ENCODE results near the gene CRACDL. TPM values are rescaled to one million over a fixed set of nuclear protein-coding genes. Genes with fewer than 3 reads are reported as not detected.
"Not testable (repeated sequence)": the region's sequence is repeated elsewhere in the genome, so short reads cannot be mapped to it uniquely, and the experiment has no call there.

Gene CRACDL
- polyA plus RNA-seq, 1 donor, result 1.1 TPM

DNA sequence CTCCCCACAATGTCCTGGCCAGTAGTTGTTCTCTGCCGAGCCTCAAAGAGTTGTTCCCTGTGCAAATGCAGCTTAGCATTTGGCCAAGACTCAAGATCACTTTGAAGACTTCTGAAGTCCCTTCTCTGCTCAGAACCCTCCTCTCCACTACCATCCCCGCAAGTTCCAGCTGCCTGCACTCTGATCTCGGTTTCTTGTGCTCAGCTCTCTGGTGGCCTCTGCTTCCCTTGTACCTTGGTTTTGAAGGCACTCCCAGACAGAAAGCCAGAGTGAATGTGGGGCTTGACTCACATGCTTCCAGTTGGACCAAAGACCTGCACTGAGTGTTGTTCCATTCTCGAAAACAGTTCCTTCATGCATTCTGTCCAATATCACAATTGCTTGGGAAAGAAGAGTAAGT, 28.6 kb downstream of the CRACDL start:
- DNase-seq (ENCODE audit: low read depth), result no peak

DNA sequence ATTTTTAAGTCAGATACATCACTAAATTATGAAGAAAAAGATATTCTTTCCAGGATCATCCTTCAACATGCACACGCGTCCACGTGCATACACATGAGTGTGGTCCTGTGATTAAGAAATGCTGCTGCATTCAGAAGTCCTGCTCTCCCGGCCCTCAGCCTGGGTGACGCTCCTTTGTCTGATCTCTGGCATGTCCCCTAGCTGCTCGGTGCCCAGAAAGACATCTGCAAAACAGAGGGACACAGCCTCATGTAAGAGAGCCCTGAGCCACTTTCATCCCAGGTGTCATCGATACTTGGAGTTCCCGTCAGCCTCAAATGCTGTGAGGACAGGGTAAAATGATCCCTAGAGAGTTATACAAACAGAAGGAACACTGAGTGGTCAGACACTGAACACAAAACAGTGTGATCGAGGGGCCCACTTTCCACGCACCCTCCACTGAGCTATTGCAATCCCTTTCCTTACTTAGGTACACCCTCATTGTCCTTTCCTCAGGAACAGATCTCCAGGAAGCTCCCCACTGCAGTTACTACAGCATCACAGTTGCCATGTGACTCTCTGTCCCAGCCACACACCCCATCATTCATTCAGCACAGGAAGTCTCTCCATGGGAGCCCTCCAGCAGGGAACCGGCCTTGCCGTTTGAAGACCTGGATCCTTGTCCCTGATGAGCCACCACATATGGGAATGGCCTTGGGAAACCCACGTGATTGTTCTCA, 32.1 kb downstream of the CRACDL start:
- DNase-seq (ENCODE audit: low read depth), result no peak

DNA sequence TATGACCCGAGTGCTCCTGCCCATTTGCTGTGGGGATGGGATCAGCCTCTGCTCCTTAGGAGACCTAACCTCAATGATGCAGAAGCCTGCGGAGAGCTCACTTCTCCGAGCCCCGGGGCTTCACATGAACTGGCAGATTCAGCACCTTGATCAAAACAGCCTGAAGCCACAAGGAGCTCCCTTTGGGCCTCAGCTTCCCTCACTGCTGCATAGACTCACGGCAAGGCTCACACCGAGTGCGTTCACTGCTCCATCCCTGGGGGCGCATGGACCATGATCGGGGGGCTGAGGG, 33.0 kb downstream of the CRACDL start:
- DNase-seq (ENCODE audit: low read depth), result no peak

DNA sequence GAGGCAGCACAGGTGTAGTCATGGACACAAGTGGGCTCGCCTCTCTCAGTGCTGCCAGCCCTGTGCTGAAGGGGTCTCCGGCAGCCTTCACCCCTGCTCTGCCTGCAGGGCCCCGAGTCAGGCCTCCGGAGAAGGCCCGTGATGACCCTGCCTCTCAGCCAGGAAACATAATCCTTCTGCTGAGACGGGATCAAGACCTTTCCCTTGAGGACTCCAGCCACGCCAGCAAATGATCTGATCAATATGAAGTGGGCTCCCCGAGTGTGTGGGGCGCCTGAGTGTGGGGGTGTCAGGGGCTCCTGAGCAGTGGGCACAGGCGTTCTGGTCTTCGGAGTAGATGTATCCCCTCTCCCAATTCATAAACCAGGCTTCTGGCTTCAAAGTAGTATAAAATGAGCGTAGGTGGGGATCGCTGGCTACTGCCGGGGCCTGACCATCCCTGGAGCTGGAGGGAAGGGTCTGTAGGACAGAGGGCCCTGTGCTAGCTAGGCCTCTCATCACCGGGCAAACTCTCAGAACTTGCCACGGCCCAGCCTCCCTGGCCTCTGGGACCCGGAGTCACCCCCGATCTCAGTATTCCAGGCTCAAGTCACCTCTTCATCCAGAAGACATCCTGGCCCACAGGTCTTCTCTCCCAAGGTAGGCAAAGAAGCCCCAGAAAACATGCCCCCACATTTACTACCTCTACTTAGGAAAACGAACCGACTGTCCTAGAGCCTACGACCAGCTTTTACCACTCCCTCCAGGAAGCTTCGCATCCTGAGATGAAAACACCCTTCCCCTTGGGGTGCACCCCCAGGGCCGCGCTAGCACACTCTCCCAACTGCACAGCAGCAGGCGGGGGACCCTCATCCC, 33.6 kb downstream of the CRACDL start:
- DNase-seq (ENCODE audit: low read depth), result no peak

- DNase-seq (ENCODE audit: low read depth), result no peak
Observed at GRCh38 chr2:98901702-98902101, 34.3 kb downstream of the CRACDL start.

DNA sequence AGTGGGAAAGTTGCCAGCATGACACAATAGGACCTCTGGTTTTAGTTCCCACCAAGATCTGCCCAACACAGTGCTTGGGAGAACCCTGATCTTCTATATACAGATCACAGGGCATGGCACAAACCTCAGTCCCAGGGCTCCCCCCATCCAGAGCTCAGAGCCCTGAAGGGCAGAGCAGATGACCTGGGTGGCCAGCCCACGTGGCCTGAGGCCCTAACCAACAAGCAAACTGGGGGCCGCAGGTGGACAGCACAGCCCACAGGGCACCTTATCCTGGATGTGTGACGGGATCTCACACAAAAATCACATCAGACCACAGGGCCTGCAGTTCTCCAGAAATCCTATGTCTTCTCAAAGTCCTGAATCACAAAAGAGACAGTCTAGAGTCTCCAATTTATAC, 34.7 kb downstream of the CRACDL start:
- DNase-seq (ENCODE audit: low read depth), result no peak

- no peak for DNase-seq (ENCODE audit: low read depth)
Observed at GRCh38 chr2:98900721-98901120, 35.3 kb downstream of the CRACDL start.

DNA sequence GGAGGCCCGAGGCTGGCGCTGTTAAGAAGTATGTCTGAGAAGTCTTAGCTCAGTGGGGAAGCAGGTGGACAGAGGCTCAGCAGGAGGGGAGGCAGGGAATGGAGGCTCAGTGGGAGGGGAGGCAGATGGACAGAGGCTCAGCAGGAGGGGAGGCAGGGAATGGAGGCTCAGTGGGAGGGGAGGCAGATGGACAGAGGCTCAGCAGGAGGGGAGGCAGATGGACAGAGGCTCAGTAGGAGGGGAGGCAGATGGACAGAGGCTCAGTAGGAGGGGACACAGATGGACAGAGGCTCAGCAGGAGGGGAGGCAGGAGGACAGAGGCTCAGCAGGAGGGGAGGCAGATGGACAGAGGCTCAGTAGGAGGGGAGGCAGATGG, 36.3 kb downstream of the CRACDL start:
- not testable (repeated sequence) for DNase-seq (ENCODE audit: low read depth)

DNA sequence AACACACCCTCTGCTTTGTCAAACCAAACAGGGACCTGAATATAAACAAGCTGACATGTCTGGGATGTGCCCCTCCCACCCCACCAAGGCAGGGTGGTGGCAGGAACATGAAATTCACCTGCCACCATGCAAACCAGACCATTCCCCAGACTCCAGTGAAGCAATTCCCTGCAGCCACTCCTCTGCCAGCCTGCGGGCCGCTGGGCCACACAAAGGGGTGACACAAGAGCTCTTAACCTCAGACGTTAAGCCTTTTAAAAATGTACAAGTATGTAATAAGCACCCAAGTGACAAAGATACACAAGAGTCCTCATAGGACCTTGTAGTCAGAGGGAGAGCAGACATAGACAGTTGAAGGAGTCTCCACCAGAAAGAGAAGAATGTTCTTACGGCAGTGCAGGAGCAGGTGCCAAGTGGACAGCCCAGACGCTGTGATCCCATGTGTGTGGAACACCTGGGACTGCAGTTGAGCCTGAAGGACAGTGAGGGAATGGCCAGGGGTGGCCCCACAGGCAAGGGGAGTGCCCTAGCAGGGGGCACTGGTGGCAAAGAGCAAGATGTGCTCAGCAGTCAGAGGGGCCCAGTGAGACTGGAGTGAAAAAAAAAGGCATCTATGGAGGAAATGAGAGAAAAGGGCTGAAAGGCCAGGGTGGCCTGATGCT, 36.9 kb downstream of the CRACDL start:
- DNase-seq (ENCODE audit: low read depth), result no peak

DNA sequence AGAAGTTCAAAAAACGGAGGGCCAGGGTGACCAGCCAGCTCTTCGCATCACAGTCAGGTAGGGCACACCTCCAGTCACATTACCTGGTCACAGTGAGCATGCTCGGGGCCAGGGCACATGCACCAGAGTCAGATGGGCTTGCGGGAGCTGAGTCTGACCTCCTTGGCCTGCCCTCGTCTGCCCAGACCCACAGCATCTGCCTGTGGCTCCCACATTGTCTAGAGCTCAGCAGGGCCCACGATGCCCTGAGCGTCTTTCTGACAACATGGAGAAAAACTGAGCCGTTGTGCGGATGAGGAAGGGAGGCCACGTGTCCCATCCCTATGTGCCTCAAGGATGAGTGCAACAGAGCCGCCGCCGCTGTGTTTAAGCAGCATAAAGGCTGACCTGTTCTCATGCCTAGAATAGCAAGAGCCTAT, 37.6 kb downstream of the CRACDL start:
- DNase-seq (ENCODE audit: low read depth), result no peak

DNA sequence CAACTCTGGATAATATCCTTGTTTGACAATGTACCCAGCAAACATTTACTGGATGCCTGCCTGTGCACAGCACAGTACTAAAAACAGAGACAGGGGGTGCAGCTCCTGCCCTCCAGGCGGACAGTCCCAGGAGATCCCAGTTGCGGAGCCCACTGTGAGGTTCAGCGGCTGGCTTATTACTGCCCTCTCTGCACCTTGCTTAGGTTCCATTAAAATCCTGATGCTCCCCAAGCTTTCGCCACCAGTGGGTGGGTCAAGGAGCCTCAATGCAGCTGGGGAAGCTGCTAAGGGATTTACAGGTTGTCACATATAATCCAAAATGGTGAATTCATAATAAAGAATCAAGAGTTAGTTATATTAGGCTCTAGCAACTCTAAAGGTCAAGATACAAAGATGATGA, 38.3 kb downstream of the CRACDL start:
- DNase-seq (ENCODE audit: low read depth), result no peak

- no peak for DNase-seq (ENCODE audit: low read depth)
Observed at GRCh38 chr2:98896944-98897343, 39.1 kb downstream of the CRACDL start.

DNA sequence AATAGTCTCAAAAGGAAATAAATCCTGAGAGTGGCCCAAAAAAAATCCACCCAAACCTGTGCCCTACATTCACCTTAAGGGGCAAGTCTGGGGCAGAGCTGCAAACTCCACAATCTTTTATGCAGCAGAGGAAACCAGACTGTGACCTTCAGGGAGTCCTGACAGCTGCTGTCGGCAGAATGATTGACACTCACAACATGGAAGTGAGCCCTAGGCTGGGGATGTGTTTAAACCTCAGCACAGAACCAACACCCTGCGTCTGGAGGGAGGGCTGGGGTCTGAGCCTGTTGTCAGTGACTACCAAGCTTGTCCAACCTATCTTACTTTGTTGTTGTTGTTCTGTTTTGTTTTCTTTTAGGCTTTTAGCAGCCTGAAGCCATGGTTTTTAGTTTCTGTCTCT, 39.6 kb downstream of the CRACDL start:
- DNase-seq (ENCODE audit: low read depth), result no peak

DNA sequence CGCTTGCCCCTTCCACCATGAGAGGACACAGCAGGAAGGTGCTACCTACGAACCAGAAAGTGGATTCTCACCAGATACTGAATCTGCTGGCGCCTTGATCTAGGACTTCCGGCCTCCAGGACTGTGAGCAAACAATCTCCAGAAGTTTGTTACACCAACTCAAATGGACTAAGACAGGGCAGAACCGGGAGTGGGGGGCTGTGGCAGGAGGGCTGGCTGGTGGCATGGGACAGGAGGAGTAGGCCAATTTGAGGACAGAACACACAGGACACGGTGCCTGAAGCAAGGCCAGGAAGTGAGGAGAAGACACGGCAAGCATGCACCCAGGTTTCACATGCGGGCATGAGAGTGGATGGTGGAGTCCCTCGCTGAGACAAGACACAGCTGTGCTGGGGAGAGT, 40.1 kb downstream of the CRACDL start:
- no peak for DNase-seq (ENCODE audit: low read depth)

DNA sequence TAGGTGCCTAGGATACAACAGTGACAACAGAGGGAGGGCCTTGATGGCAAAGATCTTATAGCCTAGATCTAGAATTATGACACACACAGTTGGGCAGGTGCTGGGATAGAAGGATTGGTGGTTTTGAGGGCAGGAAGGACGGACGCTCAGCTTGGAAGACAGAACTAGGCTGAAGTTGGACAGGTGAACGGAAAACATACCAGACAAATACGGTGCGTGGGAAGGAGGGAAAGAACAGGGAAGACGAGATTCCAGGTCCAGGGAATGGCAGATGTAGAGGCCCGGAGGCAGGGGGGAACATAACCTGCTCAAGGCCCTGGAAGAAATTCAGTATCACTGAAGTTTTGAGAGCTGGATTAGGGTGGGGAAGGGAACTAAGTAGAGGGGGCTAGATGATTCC, 40.8 kb downstream of the CRACDL start:
- DNase-seq (ENCODE audit: low read depth), result no peak

GRCh38 chr2:98894331-98895000, 41.6 kb downstream of the CRACDL start:
- DNase-seq (ENCODE audit: low read depth), result no peak

GRCh38 chr2:98893911-98894321, 42.1 kb downstream of the CRACDL start:
- DNase-seq (ENCODE audit: low read depth), result no peak

GRCh38 chr2:98892871-98893270, 43.2 kb downstream of the CRACDL start:
- no peak for DNase-seq (ENCODE audit: low read depth)

DNA sequence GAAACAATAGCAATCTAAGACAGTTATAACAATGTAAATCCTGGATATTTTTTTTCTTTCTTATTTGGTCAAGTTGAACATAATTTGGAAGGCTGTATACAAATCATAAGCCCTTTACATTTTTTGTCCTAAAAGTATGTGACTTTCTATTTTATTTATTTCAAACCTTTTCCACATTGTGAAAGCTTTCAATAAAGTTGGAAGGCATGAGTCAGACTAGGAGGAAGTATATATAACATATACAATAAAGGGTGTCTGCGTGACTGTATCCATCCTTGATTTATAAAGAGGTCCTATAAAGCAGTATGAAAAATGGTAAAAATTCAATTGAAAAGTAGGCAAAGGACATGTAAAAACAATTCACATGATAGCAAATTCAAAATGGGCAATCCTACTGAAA, 44.4 kb downstream of the CRACDL start:
- no peak for DNase-seq (ENCODE audit: low read depth)

DNA sequence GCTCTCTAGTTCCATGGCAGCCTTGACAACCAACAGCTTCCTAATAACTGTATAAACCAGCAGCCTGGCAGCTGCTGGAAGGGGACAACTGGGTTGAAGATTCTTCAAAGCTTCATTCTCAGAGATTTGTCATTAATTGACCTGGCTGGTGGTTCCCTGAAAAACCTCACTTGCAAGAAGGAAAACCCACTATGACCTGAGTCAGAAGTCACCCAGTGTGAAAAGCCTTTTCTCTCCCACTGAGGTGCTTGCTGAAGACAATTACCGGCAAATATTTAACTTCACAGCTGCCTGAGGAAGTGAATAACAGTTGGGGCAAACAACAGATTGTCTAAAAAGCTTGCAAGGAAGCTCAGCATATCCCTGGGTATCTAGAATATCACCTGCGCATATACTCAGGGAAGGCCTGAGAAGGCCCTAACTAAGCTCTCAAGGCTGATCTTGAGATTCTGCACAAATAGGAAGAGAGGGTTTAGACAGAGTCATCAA, 49.9 kb downstream of the CRACDL start:
- DNase-seq (ENCODE audit: low read depth), result no peak

- no peak for DNase-seq (ENCODE audit: low read depth)
Observed at GRCh38 chr2:98884658-98885057, 51.4 kb downstream of the CRACDL start.

DNA sequence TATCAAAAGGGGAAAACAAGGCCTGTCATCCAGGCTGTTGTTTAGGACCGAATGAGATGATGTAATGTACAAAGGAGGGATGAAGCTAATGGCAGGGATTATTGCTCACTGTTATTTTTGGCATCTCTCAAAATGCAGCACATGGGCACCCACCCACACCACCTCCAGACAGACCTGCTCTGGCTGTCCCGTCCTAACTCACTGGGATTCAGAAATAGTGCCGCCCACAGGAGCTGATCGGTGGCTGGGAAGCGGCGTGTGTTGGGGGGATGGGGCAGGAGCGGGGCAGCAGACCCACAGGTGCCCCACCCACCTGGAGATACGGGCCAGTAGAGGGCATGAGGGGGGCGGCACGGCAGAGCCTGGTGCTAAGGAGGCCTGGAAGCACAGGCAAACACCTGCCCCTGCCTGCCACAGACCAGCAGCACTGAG, 52.2 kb downstream of the CRACDL start:
- no peak for DNase-seq (ENCODE audit: low read depth)
